ENCODE measurements around the gene MCU. TPM values are rescaled to one million over a fixed set of nuclear protein-coding genes. Genes with fewer than 3 reads are reported as not detected.

The MCU gene
- total and polyA plus RNA-seq, 2 donors (not counting 1 experiment from before 2014, with no cell fraction given): 11.7 to 21.1 TPM

GRCh38 chr10:72732521-72732920 is 40.6 kb downstream of the MCU start:
- Histone ChIP-seq H3K79me2 (ENCODE audit: control insufficient read depth, insufficient read depth, low read length) (peaks cover 5% of the 10 kb centered on the region), H3K9ac (ENCODE audit: low read length) (no peak overlapping the region), H3K4me1 (ENCODE audit: control insufficient read depth in 2 of 2, insufficient read depth in 2 of 2, low read length in 2 of 2) (peaks cover 0 to 3% of the 10 kb centered on the region in 2 donors), H4K20me1 (ENCODE audit: control insufficient read depth, insufficient read depth, low read length, poor library complexity, severe bottlenecking) (peaks cover 4% of the 10 kb centered on the region), H2AFZ (ENCODE audit: insufficient read depth, low read depth, low read length, poor library complexity, severe bottlenecking) (no peak overlapping the region), H3K4me2 (replicated peaks; ENCODE audit: low read depth, low read length, poor library complexity, severe bottlenecking) (no peak overlapping the region), H3K4me3 (ENCODE audit: control extremely low read depth in 1 of 5, extremely low read depth in 1 of 5, insufficient read depth in 1 of 5, low read depth in 2 of 5, low read length in 4 of 5) (no peak overlapping the region), H3K9me3 (ENCODE audit: control extremely low read depth in 1 of 3, control insufficient read depth in 2 of 3, insufficient read depth in 1 of 3, low read length in 2 of 3) (no peaks in the 10 kb centered on the region), H3K27ac (ENCODE audit: low read length in 2 of 2) (no peak overlapping the region), H3K36me3 (replicated peaks in 1 of 2; ENCODE audit: control extremely low read depth in 1 of 2, control insufficient read depth in 1 of 2, extremely low read depth in 1 of 2, insufficient read depth in 2 of 2, low read length in 1 of 2) (no peaks in the 10 kb centered on the region), H3K27me3 (replicated peaks in 1 of 4; ENCODE audit: control extremely low read depth in 1 of 4, control insufficient read depth in 3 of 4, insufficient read depth in 4 of 4, low read length in 3 of 4) (no peaks in the 10 kb centered on the region)
- peaks cover 21% of the 10 kb centered on the region for H3K4me1 Mint-ChIP-seq
- ATAC-seq (ENCODE audit: low read depth) (no peak), DNase-seq (no peak)
- H3K4me3 Mint-ChIP-seq: no peak overlapping the region
- WGBS (ENCODE audit: insufficient coverage): no CpG with 5 or more reads among the region's 2 CpGs
- intact Hi-C loops (cut with micrococcal nuclease): no loop called here
- TF ChIP-seq CTCF (IDR thresholded peaks at IDR 0.05) (no peak), EZH2 (IDR thresholded peaks at IDR 0.05; ENCODE audit: borderline replicate concordance, insufficient read depth, low read depth, low read length, poor library complexity, severe bottlenecking) (no peak)
- no peaks in the 10 kb centered on the region for H3K9me3 Mint-ChIP-seq (ENCODE audit: insufficient read depth)
- POLR2A ChIA-PET: no interaction called here
- CTCF ChIA-PET: no interaction called here
- H3K27me3 Mint-ChIP-seq: no peaks in the 10 kb centered on the region
- H3K27ac Mint-ChIP-seq: no peak overlapping the region

- H3K9ac ChIP-seq (ENCODE audit: low read length): no peak overlapping the region
- H3K4me2 ChIP-seq (replicated peaks; ENCODE audit: low read depth, low read length, poor library complexity, severe bottlenecking): no peak overlapping the region
- no CpG with 5 or more reads among the region's 1 CpG for whole genome bisulfite sequencing (ENCODE audit: insufficient coverage)
- DNase-seq (no peak), ATAC-seq (ENCODE audit: low read depth) (no peak)
- Mint-ChIP-seq H3K4me3 (no peak overlapping the region), H3K9me3 (ENCODE audit: insufficient read depth) (no peaks in the 10 kb centered on the region), H3K4me1 (peaks cover 32% of the 10 kb centered on the region), H3K27me3 (no peaks in the 10 kb centered on the region), H3K27ac (no peak overlapping the region)
- POLR2A ChIA-PET: no interaction called here
- no peak overlapping the region for H2AFZ ChIP-seq (ENCODE audit: insufficient read depth, low read depth, low read length, poor library complexity, severe bottlenecking)
- no peaks in the 10 kb centered on the region for H3K27me3 ChIP-seq (replicated peaks in 1 of 4; ENCODE audit: control extremely low read depth in 1 of 4, control insufficient read depth in 3 of 4, insufficient read depth in 4 of 4, low read length in 3 of 4)
- CTCF ChIA-PET: no interaction called here
- no peaks in the 10 kb centered on the region for H3K9me3 ChIP-seq (ENCODE audit: control extremely low read depth in 1 of 3, control insufficient read depth in 2 of 3, insufficient read depth in 1 of 3, low read length in 2 of 3)
- no peaks in the 10 kb centered on the region for H3K36me3 ChIP-seq (replicated peaks in 1 of 2; ENCODE audit: control extremely low read depth in 1 of 2, control insufficient read depth in 1 of 2, extremely low read depth in 1 of 2, insufficient read depth in 2 of 2, low read length in 1 of 2)
- H4K20me1 ChIP-seq (ENCODE audit: control insufficient read depth, insufficient read depth, low read length, poor library complexity, severe bottlenecking): peaks cover 4% of the 10 kb centered on the region
- H3K4me3 ChIP-seq (ENCODE audit: control extremely low read depth in 1 of 5, extremely low read depth in 1 of 5, insufficient read depth in 1 of 5, low read depth in 2 of 5, low read length in 4 of 5): no peak overlapping the region
- peaks cover 5% of the 10 kb centered on the region for H3K79me2 ChIP-seq (ENCODE audit: control insufficient read depth, insufficient read depth, low read length)
- intact Hi-C loops (cut with micrococcal nuclease): no loop called here
- no peak overlapping the region for H3K27ac ChIP-seq (ENCODE audit: low read length in 2 of 2)
- no peak for TF ChIP-seq EZH2 (IDR thresholded peaks at IDR 0.05; ENCODE audit: borderline replicate concordance, insufficient read depth, low read depth, low read length, poor library complexity, severe bottlenecking)
- no peak for TF ChIP-seq CTCF (IDR thresholded peaks at IDR 0.05)
- peaks cover 0 to 3% of the 10 kb centered on the region in 2 donors for H3K4me1 ChIP-seq (ENCODE audit: control insufficient read depth in 2 of 2, insufficient read depth in 2 of 2, low read length in 2 of 2)
These were observed 42.0 kb downstream of the MCU start for GRCh38 chr10:72733989-72734388.

Measured in B cell (primary cell).